Germinal center (tissue), 1 donor: ENCODE data around the gene CILP2.

Source experiments
- DNase-seq: peaks from one replicate; pipeline ENCODE4 v3.0.0; 2012; ENCODE audit warnings: mixed read lengths, low spot score

The CILP2 gene

GRCh38 chr19:19544257-19544953 lies 6.3 kb downstream of the CILP2 start:
- DNase-seq: no peak

GRCh38 chr19:19544954-19545591 lies 7.0 kb downstream of the CILP2 start:
- no peak for DNase-seq

- no peak for DNase-seq
Measured at GRCh38 chr19:19545707-19546106, 7.6 kb downstream of the CILP2 start.

GRCh38 chr19:19546751-19547162 lies 8.7 kb downstream of the CILP2 start:
- DNase-seq: no peak

GRCh38 chr19:19547674-19548336 lies 9.7 kb downstream of the CILP2 start:
- DNase-seq: no peak

GRCh38 chr19:19548915-19549759 lies 11.1 kb downstream of the CILP2 start:
- DNase-seq: no peak

GRCh38 chr19:19549804-19550464 lies 11.9 kb downstream of the CILP2 start:
- no peak for DNase-seq

GRCh38 chr19:19550485-19550929 lies 12.4 kb downstream of the CILP2 start:
- no peak for DNase-seq

GRCh38 chr19:19550972-19551852 lies 13.1 kb downstream of the CILP2 start:
- DNase-seq: no peak

GRCh38 chr19:19551853-19552192 lies 13.8 kb downstream of the CILP2 start:
- no peak for DNase-seq

GRCh38 chr19:19552798-19553197 lies 14.7 kb downstream of the CILP2 start:
- peak; percentile 43 for DNase-seq

GRCh38 chr19:19553670-19554069 lies 15.6 kb downstream of the CILP2 start:
- DNase-seq: no peak

- DNase-seq: peak; percentile 71
Measured at GRCh38 chr19:19554074-19555023, 16.3 kb downstream of the CILP2 start.

GRCh38 chr19:19558055-19558454 lies 20.0 kb downstream of the CILP2 start:
- DNase-seq: no peak

GRCh38 chr19:19558636-19559035 lies 20.6 kb downstream of the CILP2 start:
- DNase-seq: no peak

- DNase-seq: no peak
Measured at GRCh38 chr19:19559931-19560330, 21.9 kb downstream of the CILP2 start.

GRCh38 chr19:19561946-19562664 lies 24.0 kb downstream of the CILP2 start:
- DNase-seq: no peak

GRCh38 chr19:19562665-19563347 lies 24.7 kb downstream of the CILP2 start:
- DNase-seq: no peak
